Parathyroid adenoma (tissue), 2 donors: Measurements from ENCODE around the gene NAA60.

Source experiments
- H2AFZ ChIP-seq: fragments of 300-600 bp; sonication (generic); one replicate; pipeline ENCODE4 v1.7.0; 2017; ENCODE audit warnings: antibody characterized with exemption, mild to moderate bottlenecking
- H3K27ac ChIP-seq: fragments of 300-600 bp; sonication (generic); one replicate; pipeline ENCODE4 v1.7.0; 2017
- H3K27me3 ChIP-seq: fragments of 300-600 bp; sonication (generic); one replicate; pipeline ENCODE4 v1.7.0; 2017; ENCODE audit warnings: low read length; ENCODE audit not compliant: control insufficient read depth, insufficient read depth
- H3K36me3 ChIP-seq: fragments of 300-600 bp; sonication (generic); one replicate; pipeline ENCODE4 v1.7.0; 2017; ENCODE audit warnings: low read length; ENCODE audit not compliant: control insufficient read depth, insufficient read depth
- H3K4me1 ChIP-seq: fragments of 300-600 bp; sonication (generic); one replicate; pipeline ENCODE4 v1.7.0; 2017; ENCODE audit warnings: control low read depth
- H3K4me2 ChIP-seq: fragments of 300-600 bp; sonication (generic); one replicate; pipeline ENCODE4 v1.7.0; 2017; ENCODE audit warnings: low read length
- H3K4me3 ChIP-seq: fragments of 300-600 bp; sonication (generic); one replicate; pipeline ENCODE4 v1.7.0; 2017; ENCODE audit warnings: low read depth, low read length
- H3K79me2 ChIP-seq: fragments of 300-600 bp; sonication (generic); one replicate; pipeline ENCODE4 v1.7.0; 2017; ENCODE audit warnings: control low read depth
- H3K9ac ChIP-seq: fragments of 300-600 bp; sonication (generic); one replicate; pipeline ENCODE4 v1.7.0; 2017; ENCODE audit warnings: mild to moderate bottlenecking
- H3K9me3 ChIP-seq: fragments of 300-600 bp; sonication (generic); one replicate; pipeline ENCODE4 v1.7.0; 2017; ENCODE audit warnings: low read length; ENCODE audit not compliant: control insufficient read depth
- CTCF ChIP-seq: fragments of 300-600 bp; sonication (generic); IDR thresholded peaks from one replicate; pipeline ENCODE4 v1.7.0; 2017; ENCODE audit warnings: antibody characterized with exemption, mild to moderate bottlenecking
- donor health status: primary hyperparathyroidism.

Gene NAA60

GRCh38 chr16:3460585-3460984, 17.1 kb downstream of the NAA60 start:
- Histone ChIP-seq H3K9me3 (no peaks in the 10 kb centered on the region), H3K4me2 (peak overlapping the region; percentile 99), H2AFZ (no peak overlapping the region), H3K27me3 (no peaks in the 10 kb centered on the region), H3K79me2 (peaks cover 53% of the 10 kb centered on the region), H3K4me1 (peaks cover 26% of the 10 kb centered on the region), H3K36me3 (no peaks in the 10 kb centered on the region), H3K27ac (peak overlapping the region; percentile 96), H3K4me3 (peak overlapping the region; percentile 95), H3K9ac (no peak overlapping the region)
- no peak for TF ChIP-seq CTCF

DNA sequence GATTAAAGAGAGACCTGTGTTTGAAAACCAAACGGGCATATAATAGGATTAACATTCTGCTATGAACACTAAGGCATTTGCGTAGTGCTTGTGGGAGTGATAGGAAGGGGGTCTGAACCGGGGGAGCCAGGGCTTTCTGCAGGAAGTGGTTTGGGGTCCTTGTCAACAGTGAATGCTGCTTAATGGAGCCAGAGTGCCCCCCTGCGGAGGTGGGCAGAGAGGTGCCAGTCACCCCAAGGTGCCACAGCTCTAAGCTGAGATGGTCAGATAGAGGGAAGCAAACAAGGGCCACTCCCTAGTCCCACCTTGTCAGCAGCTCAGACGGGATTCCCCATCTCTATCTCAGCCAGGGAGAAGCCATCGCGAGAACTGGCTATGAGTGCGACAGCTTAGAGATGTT, 17.7 kb downstream of the NAA60 start:
- TF ChIP-seq CTCF = no peak
- Histone ChIP-seq H3K27ac (peak overlapping the region; percentile 96), H3K9me3 (no peaks in the 10 kb centered on the region), H3K4me1 (peaks cover 26% of the 10 kb centered on the region), H3K9ac (no peak overlapping the region), H2AFZ (no peak overlapping the region), H3K4me2 (no peak overlapping the region), H3K27me3 (no peaks in the 10 kb centered on the region), H3K36me3 (no peaks in the 10 kb centered on the region), H3K4me3 (no peak overlapping the region), H3K79me2 (peaks cover 59% of the 10 kb centered on the region)

- no peaks in the 10 kb centered on the region for H3K27me3 ChIP-seq
- peaks cover 11% of the 10 kb centered on the region for H3K4me1 ChIP-seq
- peaks cover 91% of the 10 kb centered on the region for H3K79me2 ChIP-seq
- no peak overlapping the region for H3K4me2 ChIP-seq
- no peak overlapping the region for H3K9ac ChIP-seq
- no peak overlapping the region for H3K27ac ChIP-seq
- no peak overlapping the region for H2AFZ ChIP-seq
- TF ChIP-seq CTCF = no peak
- H3K36me3 ChIP-seq = no peaks in the 10 kb centered on the region
- H3K9me3 ChIP-seq = no peaks in the 10 kb centered on the region
- H3K4me3 ChIP-seq = no peak overlapping the region
These were observed 21.8 kb downstream of the NAA60 start for GRCh38 chr16:3465301-3465700.

DNA sequence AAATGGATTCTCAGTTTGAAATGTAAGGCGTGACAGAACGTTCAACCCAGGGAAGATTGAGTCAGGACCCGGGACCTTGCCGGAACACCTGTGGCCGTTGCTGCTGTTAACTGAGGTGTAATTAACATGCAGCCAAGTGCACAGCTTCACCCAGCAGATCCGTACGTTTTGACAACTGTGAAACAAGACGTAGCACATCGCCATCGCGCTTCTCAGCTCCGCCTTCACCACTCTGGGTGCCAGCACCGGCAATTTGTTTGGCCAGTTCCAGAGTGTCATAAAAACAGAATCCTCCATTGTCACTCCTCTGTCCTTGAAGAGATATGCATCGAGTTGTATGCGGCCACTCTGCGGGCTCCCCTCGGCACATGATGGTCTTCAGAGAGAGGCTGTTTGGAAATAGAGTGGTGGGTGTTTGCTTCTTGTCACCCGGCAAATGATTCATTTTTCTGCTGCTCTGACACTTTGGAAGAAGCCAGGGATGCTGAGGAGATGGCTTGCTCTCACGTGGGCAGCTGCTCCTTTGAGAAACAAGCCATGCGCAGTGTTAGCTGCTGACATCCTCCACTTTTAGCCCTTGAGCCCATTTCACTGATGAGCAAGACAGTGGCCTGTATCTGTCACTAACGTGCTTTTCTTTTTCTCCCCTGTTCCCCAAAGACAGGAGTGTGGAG, 22.6 kb downstream of the NAA60 start:
- H2AFZ ChIP-seq = no peak overlapping the region
- peaks cover 91% of the 10 kb centered on the region for H3K79me2 ChIP-seq
- H3K9me3 ChIP-seq = no peaks in the 10 kb centered on the region
- no peaks in the 10 kb centered on the region for H3K36me3 ChIP-seq
- H3K27me3 ChIP-seq = no peaks in the 10 kb centered on the region
- H3K4me3 ChIP-seq = no peak overlapping the region
- TF ChIP-seq CTCF = no peak
- H3K9ac ChIP-seq = no peak overlapping the region
- H3K4me2 ChIP-seq = no peak overlapping the region
- no peak overlapping the region for H3K27ac ChIP-seq
- peaks cover 5% of the 10 kb centered on the region for H3K4me1 ChIP-seq

DNA sequence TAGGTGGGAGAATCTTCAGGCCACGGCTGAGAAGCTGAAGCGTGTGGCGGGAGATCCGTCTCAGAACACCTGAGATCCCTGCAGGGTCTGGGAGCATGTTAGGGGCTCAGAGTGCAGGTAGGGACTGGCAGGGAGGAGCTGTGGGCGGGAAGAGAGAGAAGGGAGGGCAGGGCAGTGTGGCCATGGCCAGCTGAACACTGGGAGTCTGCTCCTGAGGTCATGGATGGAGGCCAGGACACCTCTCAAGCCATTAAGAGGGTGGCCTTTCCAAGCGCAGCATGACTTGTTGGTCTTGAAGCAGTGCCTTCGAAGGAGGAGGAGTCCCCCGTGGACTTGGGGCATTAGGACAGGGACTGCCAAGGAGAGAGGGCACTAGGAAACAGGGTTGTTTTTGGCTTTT, 23.7 kb downstream of the NAA60 start:
- Histone ChIP-seq H2AFZ (no peak overlapping the region), H3K27me3 (no peaks in the 10 kb centered on the region), H3K4me2 (no peak overlapping the region), H3K4me3 (no peak overlapping the region), H3K9ac (no peak overlapping the region), H3K9me3 (no peaks in the 10 kb centered on the region), H3K36me3 (no peaks in the 10 kb centered on the region), H3K4me1 (no peaks in the 10 kb centered on the region), H3K27ac (no peak overlapping the region), H3K79me2 (peaks cover 93% of the 10 kb centered on the region)
- TF ChIP-seq CTCF = no peak
